HG03196 (cell line): ENCODE measurements around the gene MRGPRX2.

ENCODE experiments used
- ATAC-seq: cut with Tn5 transposase; IDR thresholded peaks from one replicate; pipeline ENCODE4 v1.9.1; 2021; ENCODE audit not compliant: unreplicated experiment

The MRGPRX2 gene

GRCh38 chr11:19060629-19061028 lies at the start of gene MRGPRX2:
MRGPRX2 (minus strand) TSS chr11:19060717; CDS start chr11:19056402, 4,315 bp downstream.
- ATAC-seq, result no peak

- no peak for ATAC-seq
Measured at GRCh38 chr11:19110295-19110694, 49.8 kb upstream of the MRGPRX2 start.

DNA sequence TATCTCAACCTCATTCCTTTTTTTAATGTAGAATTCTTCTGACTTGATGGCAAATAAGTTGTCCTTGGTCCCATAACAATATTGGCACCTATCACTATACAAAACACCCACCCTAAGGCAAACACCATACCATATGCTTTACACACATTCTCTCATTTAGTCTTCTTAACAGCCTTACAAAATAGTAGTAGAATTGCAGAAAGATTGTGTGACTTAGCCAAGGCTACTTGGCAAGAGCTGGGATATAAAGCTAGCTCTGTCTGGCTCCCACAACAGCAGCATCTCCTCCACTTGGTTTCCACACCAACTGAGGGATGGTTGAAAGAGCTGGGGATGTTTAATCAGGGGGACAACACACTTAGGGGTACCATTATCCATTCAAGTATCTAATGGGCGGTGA lies 46.6 kb upstream of the MRGPRX2 start:
- ATAC-seq, result no peak

GRCh38 chr11:19105011-19105410 lies 44.5 kb upstream of the MRGPRX2 start:
- no peak for ATAC-seq

DNA sequence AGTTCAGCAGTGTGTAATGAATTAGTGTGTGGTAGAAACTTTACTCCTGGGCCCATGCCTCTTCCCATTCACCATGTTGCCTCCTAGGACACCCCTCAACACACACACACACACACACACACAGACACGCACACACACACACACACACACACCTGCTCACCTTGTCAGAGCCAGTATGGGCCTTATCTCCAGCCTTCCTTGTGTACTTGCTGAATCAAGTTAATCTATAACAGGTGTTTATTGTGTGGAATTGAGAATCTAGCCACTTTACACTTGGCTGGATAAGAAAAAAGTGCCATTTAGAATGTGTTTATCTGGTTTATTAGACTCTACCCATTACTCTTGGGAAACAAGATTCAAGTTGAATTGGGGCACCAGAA lies 42.0 kb upstream of the MRGPRX2 start:
- ATAC-seq, result no peak

GRCh38 chr11:19101796-19102520 lies 41.4 kb upstream of the MRGPRX2 start:
- no peak for ATAC-seq

DNA sequence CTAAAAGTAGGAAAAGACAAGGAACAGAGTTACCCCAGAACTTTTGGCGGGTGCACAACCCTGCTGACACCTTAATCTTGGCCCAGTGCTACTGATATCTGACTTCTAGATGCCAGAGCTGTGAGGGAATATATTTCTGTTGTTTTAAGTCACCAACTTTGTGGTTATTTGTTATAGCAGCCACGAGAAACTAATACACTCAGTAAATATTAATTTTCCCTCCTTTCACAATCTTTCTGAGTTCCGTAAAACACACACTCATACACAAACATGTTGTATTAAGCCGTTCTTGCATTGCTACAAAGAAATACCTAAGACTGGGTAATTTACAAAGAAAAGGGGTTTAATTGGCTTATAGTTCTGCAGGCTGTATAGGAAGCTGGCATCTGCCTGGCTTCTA lies 40.4 kb upstream of the MRGPRX2 start:
- no peak for ATAC-seq

- ATAC-seq, result no peak
Measured at GRCh38 chr11:19099093-19099492, 38.6 kb upstream of the MRGPRX2 start.

GRCh38 chr11:19094859-19095258 lies 34.3 kb upstream of the MRGPRX2 start:
- no peak for ATAC-seq

- no peak for ATAC-seq
Measured at GRCh38 chr11:19093976-19094375, 33.5 kb upstream of the MRGPRX2 start.

DNA sequence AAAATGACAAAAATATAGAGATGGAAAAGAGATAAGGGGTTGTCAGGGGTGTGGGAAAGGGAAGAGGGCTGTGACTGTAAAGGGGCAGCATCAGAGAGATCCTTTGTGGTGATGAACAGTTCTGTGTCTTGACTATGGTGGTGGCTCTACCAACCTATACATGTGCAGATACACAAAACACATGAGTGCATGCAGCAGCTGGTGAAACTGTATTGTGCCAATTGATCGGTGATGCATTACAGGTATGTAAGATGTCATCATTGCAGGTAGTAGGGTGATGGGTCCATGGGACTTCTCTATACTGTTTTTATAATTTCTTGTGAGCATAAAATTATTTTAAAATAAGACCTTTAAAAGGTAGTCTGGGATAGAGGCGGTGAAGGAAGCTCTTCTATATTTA lies 32.3 kb upstream of the MRGPRX2 start:
- no peak for ATAC-seq

DNA sequence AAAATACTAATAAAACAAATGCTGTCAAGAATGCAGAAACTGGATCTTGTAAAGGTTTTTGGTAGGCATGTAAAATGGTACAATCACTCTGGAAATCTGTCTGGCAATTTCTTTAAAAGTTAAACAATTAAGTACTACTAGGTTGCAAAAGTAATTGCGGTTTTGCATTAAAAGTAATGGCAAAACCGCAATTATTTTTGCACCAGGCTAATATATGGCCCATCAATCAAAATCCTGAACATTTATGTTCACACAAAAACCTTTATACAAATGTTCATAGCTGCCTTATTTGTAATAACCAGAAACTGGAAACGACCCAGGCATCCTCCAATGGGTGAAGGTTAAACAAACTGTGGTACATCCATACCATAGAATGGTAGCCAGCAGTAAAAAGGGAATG lies 31.8 kb upstream of the MRGPRX2 start:
- ATAC-seq, result no peak

DNA sequence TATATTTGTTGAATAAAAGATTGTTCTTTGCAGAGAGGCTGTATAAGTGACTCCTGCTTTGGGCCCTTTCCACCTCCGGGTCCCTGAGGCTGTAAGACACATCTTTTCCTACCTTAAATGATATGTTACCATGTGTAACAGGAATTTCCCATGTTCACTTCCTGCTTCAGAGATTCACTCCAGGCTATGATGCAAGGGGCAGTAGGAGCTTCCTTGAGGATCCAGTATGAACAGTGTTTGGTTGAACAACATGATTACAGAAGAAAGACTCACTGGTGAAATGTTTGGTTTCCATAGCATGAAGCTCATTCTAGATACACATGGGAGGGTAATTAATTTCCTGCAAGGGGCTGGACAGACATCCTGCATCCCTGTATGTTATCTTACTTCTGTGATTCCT lies 30.8 kb upstream of the MRGPRX2 start:
- no peak for ATAC-seq

- no peak for ATAC-seq
Measured at GRCh38 chr11:19089421-19089820, 28.9 kb upstream of the MRGPRX2 start.

DNA sequence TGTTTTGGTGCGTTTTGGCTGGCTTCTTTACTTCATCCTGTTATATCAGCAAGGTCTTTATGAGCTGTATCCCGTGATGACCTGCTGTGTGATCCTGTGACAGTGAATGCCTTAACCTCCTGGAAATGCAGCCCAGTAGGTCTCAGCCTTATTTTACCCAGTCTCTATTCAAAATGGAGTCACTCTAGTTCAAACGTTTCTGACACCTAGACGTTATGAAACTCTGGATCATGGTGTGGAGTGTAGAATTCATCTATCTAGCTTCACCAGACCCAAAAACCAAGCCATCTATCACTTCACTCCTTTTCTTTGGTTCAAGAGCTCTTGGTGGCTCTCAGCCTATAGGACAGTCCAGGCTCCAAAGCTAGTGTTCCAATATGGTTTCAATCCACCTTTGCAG lies 28.3 kb upstream of the MRGPRX2 start:
- no peak for ATAC-seq

DNA sequence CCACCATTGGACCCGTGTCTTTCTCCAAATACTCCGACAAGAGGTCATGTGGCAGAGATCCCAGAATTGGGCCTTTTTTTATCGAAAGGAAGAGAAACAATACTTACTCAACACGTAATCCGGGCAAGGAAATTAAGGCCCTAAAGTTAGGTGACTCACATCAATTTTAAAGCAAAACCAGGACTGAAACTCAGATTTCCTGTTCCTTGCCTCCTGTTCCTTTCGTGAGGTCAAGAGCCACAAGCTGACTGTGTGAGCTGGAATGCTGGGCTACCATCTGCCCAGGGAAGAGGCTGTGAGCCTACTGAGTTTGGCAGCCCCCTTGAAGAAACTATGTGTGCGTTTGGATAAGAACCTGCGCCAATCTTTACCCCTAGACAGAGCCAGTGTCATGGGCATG lies 27.1 kb upstream of the MRGPRX2 start:
- ATAC-seq, result no peak

GRCh38 chr11:19084661-19085315 lies 24.3 kb upstream of the MRGPRX2 start:
- ATAC-seq, result no peak

- ATAC-seq, result no peak
Measured at GRCh38 chr11:19083166-19083565, 22.6 kb upstream of the MRGPRX2 start.

DNA sequence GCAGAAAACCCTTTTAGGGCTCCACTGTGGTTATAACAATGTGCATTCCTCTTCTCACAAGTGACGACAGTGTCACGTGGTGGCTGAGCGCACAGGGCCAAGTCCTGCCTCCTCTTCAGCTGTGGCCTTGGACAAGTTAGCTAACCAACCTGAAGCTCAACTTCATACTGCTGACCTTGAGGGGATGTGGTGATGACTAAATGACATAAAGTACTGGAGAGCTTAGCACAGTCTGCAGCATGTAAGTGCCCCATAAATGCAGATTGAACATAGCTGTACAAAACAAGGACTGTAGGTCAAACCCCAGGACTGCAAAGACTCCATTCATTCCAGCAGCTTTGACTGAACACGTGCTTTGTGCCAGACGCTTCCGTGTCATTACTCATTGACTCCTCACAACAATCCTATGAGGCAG lies 20.1 kb upstream of the MRGPRX2 start:
- no peak for ATAC-seq

DNA sequence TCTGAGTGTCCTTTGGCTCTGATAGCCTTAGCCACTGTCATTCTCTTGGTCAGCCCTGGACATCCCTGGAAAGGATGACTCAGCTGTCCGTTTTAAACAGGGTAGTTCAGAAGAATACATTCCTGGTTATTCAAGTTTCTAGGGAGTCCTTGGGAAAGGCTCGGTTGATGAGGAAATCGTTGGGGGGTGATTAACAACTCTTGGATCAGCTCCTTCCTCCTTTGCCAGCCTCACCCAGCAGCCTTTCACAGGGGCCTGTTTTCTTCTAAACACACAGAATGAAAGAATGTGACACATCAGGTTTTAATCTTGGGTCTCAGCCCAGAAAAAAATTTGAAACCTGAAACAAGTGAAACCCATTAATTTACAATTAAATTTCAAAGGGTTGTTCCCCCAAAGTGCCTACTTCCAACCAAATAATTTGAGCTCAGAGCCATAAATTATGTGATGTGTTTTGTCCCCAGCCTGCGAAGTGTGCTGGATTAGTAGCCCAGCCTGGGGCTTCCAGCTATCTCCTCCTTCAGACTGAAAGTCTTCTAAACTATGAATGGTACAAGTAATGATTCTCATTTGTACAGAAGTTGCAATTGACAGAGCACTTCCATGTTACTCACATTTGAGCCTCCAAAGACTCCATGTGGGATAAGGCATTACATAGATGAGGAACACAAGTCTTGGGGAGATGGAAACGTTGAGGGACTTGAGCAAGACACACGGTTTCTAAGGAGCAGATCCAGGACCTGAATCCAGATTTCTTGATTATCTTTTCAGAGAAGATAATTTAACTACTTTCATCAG lies 19.3 kb upstream of the MRGPRX2 start:
- ATAC-seq, result no peak

DNA sequence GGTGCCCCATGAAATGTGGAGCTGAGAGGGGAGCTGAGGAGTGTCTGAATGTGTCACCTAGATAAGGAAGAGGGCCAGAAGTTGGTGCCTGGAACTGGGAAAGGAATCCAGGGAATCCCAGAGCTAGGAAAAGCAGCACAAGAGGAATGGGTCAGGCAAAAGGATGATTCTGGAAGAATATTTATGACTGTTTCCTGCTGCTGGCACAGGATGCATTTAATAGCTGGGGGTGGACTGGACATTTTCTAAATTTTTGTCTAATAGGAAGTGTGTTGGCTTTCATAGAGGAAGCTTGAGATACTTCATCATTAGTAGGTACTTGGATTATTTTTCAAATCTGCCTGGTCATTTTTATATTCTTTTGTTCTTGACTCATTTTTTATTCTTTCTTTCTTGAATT lies 17.4 kb upstream of the MRGPRX2 start:
- no peak for ATAC-seq
